Subcutaneous adipose tissue (tissue), 4 donors: Measurements from ENCODE around the gene EPHA5. TPM values are rescaled to one million over a fixed set of nuclear protein-coding genes. Genes with fewer than 3 reads are reported as not detected.

Source experiments
- CTCF ChIP-seq: fragments of 450-650 bp; IDR thresholded peaks from one replicate; pipeline ENCODE4 v1.5.1; 2016; ENCODE audit warnings: low read depth, mild to moderate bottlenecking, control low read depth, antibody characterized with exemption, moderate library complexity
- total RNA-seq, 4 donors: library from RNA; depleted of rRNA; stranded (reverse); fragments of >200 nt; gene quantifications; one replicate each; pipeline ENCODE4 v1.1.0, GENCODE V29; 2016

EPHA5 gene
- total RNA-seq, 4 donors from 2014 or later: 0.44 TPM; not detected in 3

- no peak for TF ChIP-seq CTCF
Measured at GRCh38 chr4:65668201-65669089, 1.8 kb downstream of the EPHA5 start.

GRCh38 chr4:65667506-65668041 is 2.7 kb downstream of the EPHA5 start:
- no peak for TF ChIP-seq CTCF

DNA sequence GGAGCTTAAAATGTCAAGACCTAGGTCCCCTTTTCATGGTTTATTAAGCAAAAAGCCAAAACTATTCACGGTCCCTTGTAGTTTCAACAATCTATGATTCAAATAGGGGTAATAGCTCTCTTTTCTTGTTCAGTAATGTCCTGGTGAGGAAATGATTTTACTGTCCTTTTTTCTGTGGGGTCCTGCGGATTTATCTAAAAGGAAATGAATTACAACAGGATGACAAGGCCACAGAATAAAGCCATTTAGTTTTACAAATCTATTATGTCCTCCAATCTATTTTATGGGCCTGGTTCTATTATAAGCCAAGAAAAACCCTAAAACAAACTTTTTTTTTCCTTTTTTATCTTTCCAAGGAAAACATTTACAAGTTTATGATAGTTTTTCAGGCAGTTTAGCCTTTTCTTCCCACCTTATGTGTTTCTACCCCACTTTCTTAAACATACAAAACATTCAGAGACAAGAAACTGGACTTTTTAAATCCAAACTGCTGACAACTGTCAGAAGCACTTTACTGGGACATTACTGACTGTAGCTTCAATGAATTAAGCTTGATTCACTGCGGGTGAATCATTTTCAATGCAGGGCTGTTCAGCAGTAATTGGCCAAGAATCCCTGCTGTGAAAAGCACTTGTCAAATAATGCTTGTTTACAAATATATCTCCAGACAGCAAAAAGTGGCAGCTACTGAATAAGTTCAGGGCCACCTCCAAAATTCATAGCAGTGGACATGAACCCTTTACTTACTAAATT is 4.3 kb downstream of the EPHA5 start:
- no peak for TF ChIP-seq CTCF

- no peak for TF ChIP-seq CTCF
Measured at GRCh38 chr4:65661471-65661870, 8.8 kb downstream of the EPHA5 start.

GRCh38 chr4:65658117-65658516 is 12.2 kb downstream of the EPHA5 start:
- no peak for TF ChIP-seq CTCF

- no peak for TF ChIP-seq CTCF
Measured at GRCh38 chr4:65656008-65656407, 14.3 kb downstream of the EPHA5 start.

DNA sequence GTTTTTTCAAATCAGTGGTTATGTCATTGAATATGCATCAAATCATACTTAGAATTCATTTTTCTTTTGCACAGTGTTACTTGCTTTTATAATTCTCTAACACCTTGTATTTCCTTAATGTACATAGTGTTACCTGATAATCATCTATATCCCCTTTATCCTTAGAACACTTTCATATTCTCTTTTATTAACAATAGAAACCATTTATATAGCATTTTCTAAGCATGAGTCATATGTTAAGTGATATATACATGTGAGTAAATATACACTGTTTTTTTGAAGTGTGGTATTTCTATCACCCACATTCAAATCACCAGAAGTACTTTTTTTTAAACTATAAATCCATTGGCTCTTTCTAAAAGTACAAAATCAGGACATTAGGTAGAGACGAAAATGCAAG is 15.3 kb downstream of the EPHA5 start:
- no peak for TF ChIP-seq CTCF
